CD4-positive, alpha-beta memory T cell (primary cell): Measurements from ENCODE around the gene ELOVL2. TPM values are rescaled to one million over a fixed set of nuclear protein-coding genes. Genes with fewer than 3 reads are reported as not detected.

Experiments used
- CTCF ChIA-PET: fragments of 350-600 bp; sonication (Branson Sonifier 250); formaldehyde crosslinking; loops from one replicate; lab custom pipeline; 2021; ENCODE audit warnings: inconsistent platforms; ENCODE audit not compliant: partially characterized antibody; lab: Charles Lee
- POLR2A ChIA-PET: fragments of 350-600 bp; sonication (Branson Sonifier 250); formaldehyde crosslinking; loops from one replicate; lab custom pipeline; 2021; ENCODE audit not compliant: partially characterized antibody; lab: Charles Lee
- DNase-seq, 5 donors: peaks; one replicate each; pipeline versions ENCODE4 v3.0.0 to v3.0.0-alpha.2; 2020 to 2022; ENCODE audit warnings: mixed read lengths in 1 of 5
- H3K27ac ChIP-seq: one replicate; pipeline ENCODE4 v1.7.0; 2013; ENCODE audit warnings: low read depth, low read length
- H3K27me3 ChIP-seq: 2 replicates; pipeline ENCODE4 v1.7.0; 2013; ENCODE audit warnings: mild to moderate bottlenecking, low read length, moderate library complexity; ENCODE audit not compliant: insufficient read depth
- H3K36me3 ChIP-seq: 2 replicates; pipeline ENCODE4 v1.7.0; 2013; ENCODE audit warnings: mild to moderate bottlenecking, low read length, moderate library complexity; ENCODE audit not compliant: insufficient read depth
- H3K4me1 ChIP-seq: 2 replicates; pipeline ENCODE4 v1.7.0; 2013; ENCODE audit warnings: mild to moderate bottlenecking, low read length, moderate library complexity; ENCODE audit not compliant: insufficient read depth
- H3K4me3 ChIP-seq, 2 donors: one replicate each; pipeline ENCODE4 v1.7.0; 2013; ENCODE audit warnings: low read length in 2 of 2, mild to moderate bottlenecking in 1 of 2
- H3K9me3 ChIP-seq, 2 donors: one replicate each; pipeline ENCODE4 v1.7.0; 2013; ENCODE audit warnings: low read length in 2 of 2, control low read depth in 1 of 2; ENCODE audit not compliant: control insufficient read depth in 1 of 2
- H3K27ac Mint-ChIP-seq, 7 donors: one replicate each; pipeline ENCODE4 v1.8.0; 2020 to 2021; ENCODE audit warnings: mixed read lengths in 7 of 7, mild to moderate bottlenecking in 6 of 7, inconsistent platforms in 3 of 7, moderate library complexity in 3 of 7
- H3K27me3 Mint-ChIP-seq, 2 donors: one replicate each; pipeline ENCODE4 v1.8.0; 2020 to 2021; ENCODE audit warnings: mixed read lengths in 2 of 2
- H3K36me3 Mint-ChIP-seq, 2 donors: one replicate each; pipeline ENCODE4 v1.8.0; 2020 to 2021; ENCODE audit warnings: mixed read lengths in 2 of 2, inconsistent platforms in 1 of 2, mild to moderate bottlenecking in 1 of 2
- H3K4me1 Mint-ChIP-seq, 4 donors: one replicate each; pipeline ENCODE4 v1.8.0; 2020 to 2021; ENCODE audit warnings: mixed read lengths in 4 of 4, mild to moderate bottlenecking in 1 of 4
- H3K4me3 Mint-ChIP-seq, 8 donors: one replicate each; pipeline ENCODE4 v1.8.0; 2020 to 2021; ENCODE audit warnings: mixed read lengths in 8 of 8, mild to moderate bottlenecking in 7 of 8, moderate library complexity in 6 of 8, inconsistent platforms in 3 of 8
- H3K9me3 Mint-ChIP-seq, 8 donors: one replicate each; pipeline ENCODE4 v1.8.0; 2020 to 2021; ENCODE audit warnings: mixed read lengths in 8 of 8, mild to moderate bottlenecking in 5 of 8, inconsistent platforms in 3 of 8, moderate library complexity in 1 of 8
- intact Hi-C: fragments of 100-400 bp; cut with micrococcal nuclease; formaldehyde crosslinking; loops from one replicate; pipeline ENCODE4 v1.15.1; 2023
- polyA plus RNA-seq, 2 donors: library from polyadenylated mRNA; unstranded; fragments of 300-500 nt; fragmentation: Illumina TruSeq; gene quantifications; one replicate each; pipeline ENCODE4 v1.2.3, GENCODE V29; 2021
- total RNA-seq, 2 experiments: library from RNA; stranded (reverse); gene quantifications; one replicate each; pipeline ENCODE4 v1.2.3, GENCODE V29; 2021

Gene ELOVL2
- total and polyA plus RNA-seq, 4 experiments from 2014 or later = not detected

DNA sequence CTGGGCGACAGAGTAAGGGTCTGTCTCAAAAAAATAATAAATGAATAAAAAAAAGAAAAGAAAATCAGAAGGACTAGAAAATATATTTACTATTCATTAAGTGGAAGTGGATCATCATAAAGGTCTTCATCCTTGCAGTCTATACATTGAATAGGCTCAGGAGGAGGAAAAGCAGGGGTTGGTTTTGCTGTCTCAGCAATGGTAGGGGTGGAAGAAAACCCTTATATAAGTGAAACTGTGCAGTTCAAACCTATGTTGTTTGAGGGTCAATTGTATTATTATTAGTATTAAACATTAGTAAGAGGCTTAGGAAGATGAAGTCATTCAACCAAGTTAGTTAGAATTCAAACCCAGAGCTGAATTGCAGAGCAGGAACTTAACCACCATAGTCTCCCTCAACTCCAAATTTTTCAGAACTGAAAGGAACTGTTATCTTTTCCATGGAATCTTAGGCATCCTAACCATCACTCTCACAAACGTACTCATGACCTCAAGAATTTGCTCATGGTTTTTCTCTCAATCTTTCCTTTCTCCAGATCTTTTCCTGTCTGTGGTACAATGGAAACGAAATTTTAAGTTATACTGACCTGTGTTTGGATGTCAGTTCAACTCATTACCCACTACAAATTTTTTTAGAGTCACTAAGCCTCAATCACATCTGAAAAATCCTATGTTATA lies 41.8 kb upstream of the ELOVL2 start:
- Histone ChIP-seq H3K36me3 (no peaks in the 10 kb centered on the region), H3K27ac (no peak overlapping the region), H3K4me1 (no peaks in the 10 kb centered on the region), H3K9me3 (no peaks in the 10 kb centered on the region), H3K27me3 (no peaks in the 10 kb centered on the region), H3K4me3 (no peak overlapping the region)
- ChIA-PET CTCF (no interaction called here), POLR2A (no interaction called here)
- no peak overlapping the region for H3K27ac Mint-ChIP-seq
- H3K27me3 Mint-ChIP-seq = peaks cover 2 to 6% of the 10 kb centered on the region in 2 donors
- no peaks in the 10 kb centered on the region for H3K36me3 Mint-ChIP-seq
- no peak for DNase-seq
- no peaks in the 10 kb centered on the region for H3K4me1 Mint-ChIP-seq
- no peak overlapping the region for H3K4me3 Mint-ChIP-seq
- intact Hi-C loops = no loop called here
- H3K9me3 Mint-ChIP-seq = no peaks in the 10 kb centered on the region

DNA sequence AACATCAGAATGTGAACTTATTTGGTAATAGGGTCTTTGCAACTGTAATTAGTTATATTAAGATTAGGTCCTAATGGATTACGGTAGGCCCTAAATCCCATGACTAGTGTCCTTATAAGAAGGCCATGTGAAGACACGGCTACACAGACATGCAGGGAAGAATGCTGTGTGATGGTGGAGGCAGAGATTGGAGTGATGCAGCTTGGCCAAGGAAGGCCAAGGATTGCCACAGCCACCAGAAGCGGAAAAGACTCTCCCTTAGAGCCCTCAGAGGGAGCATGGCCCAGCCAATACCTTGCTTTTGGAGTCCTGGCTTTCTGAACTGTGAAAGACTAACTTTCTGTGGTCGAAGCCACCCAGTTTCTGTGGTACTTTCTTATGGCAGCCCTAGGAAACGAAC lies 39.9 kb upstream of the ELOVL2 start:
- Mint-ChIP-seq H3K9me3 (no peaks in the 10 kb centered on the region), H3K4me1 (no peaks in the 10 kb centered on the region), H3K27me3 (peaks cover 2 to 6% of the 10 kb centered on the region in 2 donors), H3K27ac (no peak overlapping the region), H3K36me3 (no peaks in the 10 kb centered on the region), H3K4me3 (no peak overlapping the region)
- H3K4me3 ChIP-seq = no peak overlapping the region
- ChIA-PET POLR2A (no interaction called here), CTCF (no interaction called here)
- H3K4me1 ChIP-seq = no peaks in the 10 kb centered on the region
- no peak overlapping the region for H3K27ac ChIP-seq
- intact Hi-C loops = no loop called here
- H3K9me3 ChIP-seq = no peaks in the 10 kb centered on the region
- DNase-seq = no peak
- no peaks in the 10 kb centered on the region for H3K36me3 ChIP-seq
- no peaks in the 10 kb centered on the region for H3K27me3 ChIP-seq

DNA sequence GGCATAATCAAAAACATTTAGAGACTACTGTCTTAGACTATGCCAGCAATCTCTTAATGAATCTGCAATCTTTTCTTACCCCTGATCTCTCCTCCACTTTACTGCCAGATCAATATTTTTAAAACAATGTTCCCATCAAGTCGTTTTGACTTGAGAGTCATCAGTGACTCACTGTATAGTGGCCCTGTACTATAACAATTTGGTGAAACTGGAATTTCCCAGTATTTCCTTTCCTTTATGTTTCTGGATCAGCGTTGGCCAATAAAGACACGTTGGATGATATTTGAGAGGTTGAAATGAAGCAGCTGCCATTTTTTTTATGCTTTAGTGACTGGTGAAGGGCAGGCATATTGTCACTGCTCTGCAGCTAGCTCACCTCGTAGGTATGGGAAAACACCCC lies 39.4 kb upstream of the ELOVL2 start:
- CTCF ChIA-PET = interaction anchor here (1.8 kb wide), 1 partner anchor 13 kb away, joined by 10 read pairs; no protein-coding TSS in a partner anchor
- no peaks in the 10 kb centered on the region for H3K9me3 Mint-ChIP-seq

DNA sequence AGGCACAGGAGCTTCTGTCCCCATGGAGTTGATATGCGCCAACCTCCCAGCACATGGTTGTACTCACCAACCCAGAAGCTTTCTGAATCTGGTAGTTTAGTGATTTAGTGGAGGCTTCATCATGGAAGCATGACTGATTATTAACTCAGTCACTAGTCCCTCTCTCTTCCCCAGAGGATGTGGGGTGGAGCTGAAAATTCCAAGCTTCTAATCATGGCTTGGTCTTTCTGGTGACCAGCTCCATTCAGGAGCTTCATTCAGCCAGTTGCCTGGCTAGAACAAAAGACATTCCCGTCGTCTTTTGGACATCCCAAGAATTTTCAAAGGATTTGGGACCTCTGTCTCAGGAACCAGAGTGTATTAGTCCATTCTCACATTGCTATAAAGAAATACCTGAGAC lies 36.2 kb upstream of the ELOVL2 start:
- DNase-seq = no peak
- Histone ChIP-seq H3K4me3 (no peak overlapping the region), H3K27ac (no peak overlapping the region), H3K4me1 (no peaks in the 10 kb centered on the region), H3K27me3 (no peaks in the 10 kb centered on the region), H3K9me3 (no peaks in the 10 kb centered on the region), H3K36me3 (no peaks in the 10 kb centered on the region)
- H3K4me1 Mint-ChIP-seq = no peaks in the 10 kb centered on the region
- CTCF ChIA-PET = interaction anchor here (1.2 to 2.4 kb wide), 2 partner anchors 11 to 13 kb away, joined by 3 to 7 read pairs; no protein-coding TSS in a partner anchor
- H3K27me3 Mint-ChIP-seq = peaks cover 0 to 6% of the 10 kb centered on the region in 2 donors
- no peaks in the 10 kb centered on the region for H3K36me3 Mint-ChIP-seq
- no peak overlapping the region for H3K27ac Mint-ChIP-seq
- intact Hi-C loops = no loop called here
- POLR2A ChIA-PET = no interaction called here
- no peaks in the 10 kb centered on the region for H3K9me3 Mint-ChIP-seq
- no peak overlapping the region for H3K4me3 Mint-ChIP-seq

More for the DNA sequence above, 39.4 kb upstream of the ELOVL2 start:
- no peak for DNase-seq
- no peaks in the 10 kb centered on the region for H3K36me3 ChIP-seq
- no peaks in the 10 kb centered on the region for H3K27me3 ChIP-seq
- no peak overlapping the region for H3K27ac ChIP-seq
- POLR2A ChIA-PET = no interaction called here
- H3K36me3 Mint-ChIP-seq = no peaks in the 10 kb centered on the region
- no peaks in the 10 kb centered on the region for H3K9me3 ChIP-seq
- H3K27me3 Mint-ChIP-seq = peaks cover 2 to 6% of the 10 kb centered on the region in 2 donors
- H3K4me1 ChIP-seq = no peaks in the 10 kb centered on the region
- intact Hi-C loops = no loop called here
- no peak overlapping the region for H3K4me3 ChIP-seq
- no peaks in the 10 kb centered on the region for H3K4me1 Mint-ChIP-seq
- no peak overlapping the region for H3K27ac Mint-ChIP-seq
- H3K4me3 Mint-ChIP-seq = no peak overlapping the region

DNA sequence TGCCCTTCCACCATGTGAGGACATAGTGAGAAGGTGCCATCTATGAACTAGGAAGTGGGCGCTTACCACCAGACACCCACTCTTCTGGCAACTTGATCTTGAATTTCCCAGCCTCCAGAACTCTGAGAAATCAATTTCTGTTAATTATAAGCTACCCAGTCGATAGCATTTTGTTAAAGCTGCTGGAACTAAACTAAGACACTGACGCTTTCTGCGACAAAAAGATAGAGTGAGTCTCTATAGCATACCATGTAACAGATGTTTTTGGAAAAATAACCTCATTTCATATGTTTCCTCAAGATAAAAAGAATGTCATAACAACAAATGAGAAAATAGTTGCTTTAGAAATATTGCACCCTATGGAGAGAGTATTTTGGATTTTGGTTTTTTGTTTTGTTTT lies 34.2 kb upstream of the ELOVL2 start:
- H3K9me3 ChIP-seq = no peaks in the 10 kb centered on the region
- no peaks in the 10 kb centered on the region for H3K36me3 ChIP-seq
- H3K4me3 ChIP-seq = no peak overlapping the region
- Mint-ChIP-seq H3K27ac (no peak overlapping the region), H3K4me1 (no peaks in the 10 kb centered on the region), H3K9me3 (no peaks in the 10 kb centered on the region), H3K4me3 (no peak overlapping the region), H3K36me3 (no peaks in the 10 kb centered on the region), H3K27me3 (peaks cover 0 to 2% of the 10 kb centered on the region in 2 donors)
- no peak overlapping the region for H3K27ac ChIP-seq
- ChIA-PET CTCF (interaction anchor here (1.2 kb wide), 1 partner anchor 9 kb away, joined by 3 read pairs; no protein-coding TSS in a partner anchor), POLR2A (no interaction called here)
- H3K27me3 ChIP-seq = no peaks in the 10 kb centered on the region
- H3K4me1 ChIP-seq = no peaks in the 10 kb centered on the region
- no peak for DNase-seq
- intact Hi-C loops = no loop called here

DNA sequence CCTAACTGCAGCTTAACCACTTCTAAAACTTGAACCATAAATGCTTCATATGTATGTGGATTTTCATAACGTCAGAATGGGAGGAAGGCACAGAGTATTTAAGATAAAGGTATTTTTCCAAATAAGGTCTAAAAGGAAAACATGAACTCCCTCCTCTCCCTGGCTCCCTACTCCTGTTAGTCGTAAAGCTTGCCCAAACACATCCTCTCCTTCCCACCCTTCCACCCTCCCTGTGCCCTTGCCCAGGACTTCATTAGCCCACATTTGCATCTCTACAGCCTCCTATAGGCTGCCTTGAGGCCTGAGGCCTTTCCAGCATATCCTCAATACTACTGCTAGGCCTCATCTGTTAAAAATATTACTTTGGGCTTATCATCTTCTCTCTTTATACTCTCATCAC lies 32.4 kb upstream of the ELOVL2 start:
- CTCF ChIA-PET = no interaction called here

DNA sequence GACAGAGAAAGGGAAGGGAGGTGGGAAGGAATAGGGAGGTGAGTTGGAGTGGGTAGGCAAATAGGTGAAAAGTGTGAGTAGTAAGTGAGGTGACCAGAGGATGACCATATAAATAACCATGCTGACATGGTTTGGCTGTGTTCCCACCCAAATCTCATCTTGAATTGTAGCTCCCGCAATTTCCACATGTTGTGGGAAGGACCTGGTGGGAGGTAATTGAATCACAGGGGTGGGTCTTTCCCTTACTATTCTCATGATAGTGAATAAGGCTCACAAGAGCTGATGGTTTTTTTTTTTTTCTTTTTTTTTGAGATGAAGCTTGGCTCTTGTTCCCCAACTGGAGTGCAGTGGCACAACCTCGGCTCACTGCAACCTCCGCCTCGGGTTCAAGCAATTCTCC lies 28.0 kb upstream of the ELOVL2 start:
- DNase-seq = no peak
- no peaks in the 10 kb centered on the region for H3K36me3 Mint-ChIP-seq
- Histone ChIP-seq H3K4me3 (no peak overlapping the region), H3K4me1 (no peaks in the 10 kb centered on the region), H3K36me3 (no peaks in the 10 kb centered on the region), H3K27me3 (no peaks in the 10 kb centered on the region), H3K27ac (no peak overlapping the region), H3K9me3 (no peaks in the 10 kb centered on the region)
- H3K9me3 Mint-ChIP-seq = no peaks in the 10 kb centered on the region
- POLR2A ChIA-PET = no interaction called here
- peaks cover 2 to 3% of the 10 kb centered on the region in 2 donors for H3K27me3 Mint-ChIP-seq
- H3K4me1 Mint-ChIP-seq = no peaks in the 10 kb centered on the region
- CTCF ChIA-PET = interaction anchor here (1.1 to 4.6 kb wide), 3 partner anchors 9 to 594 kb away, joined by 4 to 25 read pairs (median 4); no protein-coding TSS in a partner anchor
- H3K4me3 Mint-ChIP-seq = no peak overlapping the region
- intact Hi-C loops = no loop called here
- no peak overlapping the region for H3K27ac Mint-ChIP-seq

More for the DNA sequence above, 32.4 kb upstream of the ELOVL2 start:
- Histone ChIP-seq H3K4me1 (no peaks in the 10 kb centered on the region), H3K27ac (no peak overlapping the region), H3K4me3 (no peak overlapping the region), H3K36me3 (no peaks in the 10 kb centered on the region), H3K27me3 (no peaks in the 10 kb centered on the region), H3K9me3 (no peaks in the 10 kb centered on the region)
- Mint-ChIP-seq H3K4me3 (no peak overlapping the region), H3K36me3 (no peaks in the 10 kb centered on the region), H3K4me1 (no peaks in the 10 kb centered on the region), H3K27ac (no peak overlapping the region), H3K27me3 (peaks cover 1 to 2% of the 10 kb centered on the region in 2 donors), H3K9me3 (no peaks in the 10 kb centered on the region)
- intact Hi-C loops = no loop called here
- POLR2A ChIA-PET = no interaction called here
- DNase-seq = no peak
